HEK293 (cell line): Measurements from ENCODE around the gene TMCC2.

Experiments used
- CTCF ChIA-PET: fragments of 350-600 bp; formaldehyde crosslinking; extraction: SDS; loops from one replicate; lab custom pipeline; 2021; ENCODE audit warnings: antibody characterized with exemption; lab: Yijun Ruan, JAX
- POLR2A ChIA-PET: fragments of 300-600 bp; formaldehyde crosslinking; extraction: SDS; loops from one replicate; lab custom pipeline; 2020; ENCODE audit warnings: antibody characterized with exemption, inconsistent platforms; lab: Yijun Ruan, JAX
- H3K27ac ChIP-seq: fragments of 200-500 bp; sonication (Bioruptor generic); 2 replicates; pipeline ENCODE4 v1.5.1; 2014; ENCODE audit warnings: low read depth, low read length, control low read depth, inconsistent platforms; ENCODE audit errors: extremely low read depth
- H3K36me3 ChIP-seq, 2 experiments: fragments of 200-500 bp in 1 of 2; sonication (Bioruptor generic) in 1 of 2; 1 replicate in 1 of 2; 2 replicates in 1 of 2; pipeline ENCODE4 v1.5.1; 2014 to 2017; ENCODE audit warnings: inconsistent platforms in 2 of 2, low read length in 2 of 2; ENCODE audit not compliant: control insufficient read depth in 2 of 2, insufficient read depth in 1 of 2
- H3K4me1 ChIP-seq: fragments of 200-500 bp; sonication (Bioruptor generic); 2 replicates; pipeline ENCODE4 v1.5.1; 2014; ENCODE audit warnings: mild to moderate bottlenecking, low read length, inconsistent platforms; ENCODE audit not compliant: control insufficient read depth, insufficient read depth
- H3K4me3 ChIP-seq: 2 replicates; pipeline ENCODE4 v1.5.1; 2011; ENCODE audit warnings: low read depth, mild to moderate bottlenecking, control low read depth, low read length, moderate library complexity
- H3K9me3 ChIP-seq: fragments of 200-500 bp; sonication (Bioruptor generic); 2 replicates; pipeline ENCODE4 v1.5.1; 2014; ENCODE audit warnings: low read depth, low read length, inconsistent platforms; ENCODE audit not compliant: control insufficient read depth, insufficient read depth
- GLI2 ChIP-seq: fragments of 450-650 bp; formaldehyde crosslinking; IDR thresholded peaks from 2 replicates; pipeline ENCODE4; 2017; ENCODE audit warnings: missing biosample characterization, missing genetic modification characterization, low read depth, borderline replicate concordance
- KLF17 ChIP-seq: fragments of 450-650 bp; formaldehyde crosslinking; IDR thresholded peaks from 2 replicates; pipeline ENCODE4 v1.5.1; 2016; ENCODE audit warnings: missing biosample characterization, missing genetic modification characterization
- KLF7 ChIP-seq: fragments of 450-650 bp; formaldehyde crosslinking; IDR thresholded peaks from 2 replicates; pipeline ENCODE4 v1.5.1; 2016; ENCODE audit warnings: missing biosample characterization, missing genetic modification characterization, borderline replicate concordance
- KLF8 ChIP-seq: fragments of 450-650 bp; formaldehyde crosslinking; IDR thresholded peaks from 2 replicates; pipeline ENCODE4 v1.5.1; 2016; ENCODE audit warnings: missing biosample characterization, missing genetic modification characterization
- PRDM1 ChIP-seq: fragments of 450-650 bp; formaldehyde crosslinking; IDR thresholded peaks from 2 replicates; pipeline ENCODE4; 2016; ENCODE audit warnings: missing biosample characterization, missing genetic modification characterization
- SETDB1 ChIP-seq: IDR thresholded peaks from one replicate; pipeline ENCODE4 v1.6.1; 2017; ENCODE audit warnings: mild to moderate bottlenecking, low read length, moderate library complexity, mixed read lengths; ENCODE audit not compliant: insufficient read length
- SP3 ChIP-seq: fragments of 450-650 bp; formaldehyde crosslinking; IDR thresholded peaks from 2 replicates; pipeline ENCODE4 v1.5.1; 2016; ENCODE audit warnings: missing biosample characterization, missing genetic modification characterization
- TRIM28 ChIP-seq: IDR thresholded peaks from 2 replicates; pipeline ENCODE4 v1.6.1; 2011; ENCODE audit warnings: low read length, control low read depth, borderline replicate concordance
- TSHZ1 ChIP-seq: fragments of 450-650 bp; formaldehyde crosslinking; IDR thresholded peaks from 2 replicates; pipeline ENCODE4 v1.5.1; 2016; ENCODE audit warnings: missing biosample characterization, missing genetic modification characterization, borderline replicate concordance
- YY2 ChIP-seq: fragments of 450-650 bp; formaldehyde crosslinking; IDR thresholded peaks from 2 replicates; pipeline ENCODE4 v1.5.1; 2016; ENCODE audit warnings: missing biosample characterization, missing genetic modification characterization
- ZBTB26 ChIP-seq: fragments of 450-650 bp; formaldehyde crosslinking; optimal IDR thresholded peaks from 2 replicates; pipeline ENCODE3; 2016; ENCODE audit warnings: missing biosample characterization, mild to moderate bottlenecking, missing genetic modification characterization
- ZBTB49 ChIP-seq: fragments of 450-650 bp; formaldehyde crosslinking; IDR thresholded peaks from 2 replicates; pipeline ENCODE4 v1.5.1; 2016; ENCODE audit warnings: missing biosample characterization, missing genetic modification characterization, low read depth
- ZFP37 ChIP-seq: fragments of 450-650 bp; formaldehyde crosslinking; IDR thresholded peaks from 2 replicates; pipeline ENCODE4 v1.5.1; 2016; ENCODE audit warnings: missing biosample characterization, missing genetic modification characterization
- ZFP69B ChIP-seq: fragments of 450-650 bp; formaldehyde crosslinking; IDR thresholded peaks from 2 replicates; pipeline ENCODE4 v1.5.1; 2016; ENCODE audit warnings: missing biosample characterization, missing genetic modification characterization
- ZNF10 ChIP-seq: fragments of 450-650 bp; formaldehyde crosslinking; IDR thresholded peaks from 2 replicates; pipeline ENCODE4 v1.5.1; 2017; ENCODE audit warnings: missing biosample characterization, missing genetic modification characterization
- ZNF169 ChIP-seq: fragments of 450-650 bp; formaldehyde crosslinking; IDR thresholded peaks from 2 replicates; pipeline ENCODE4 v1.5.1; 2016; ENCODE audit warnings: missing biosample characterization, missing genetic modification characterization
- ZNF24 ChIP-seq: fragments of 450-650 bp; formaldehyde crosslinking; IDR thresholded peaks from 2 replicates; pipeline ENCODE4 v1.5.1; 2016; ENCODE audit warnings: missing biosample characterization, missing genetic modification characterization
- ZNF274 ChIP-seq, 2 experiments: fragments of 200-500 bp in 1 of 2; fragments of 450-650 bp in 1 of 2; sonication (Bioruptor generic) in 1 of 2; formaldehyde crosslinking in 1 of 2; IDR thresholded peaks; 2 replicates each; pipeline versions ENCODE4 v1.5.1 to v1.6.1; 2014 to 2016; ENCODE audit warnings: borderline replicate concordance in 1 of 2, inconsistent platforms in 1 of 2, low read length in 1 of 2, missing biosample characterization in 1 of 2, missing genetic modification characterization in 1 of 2
- ZNF560 ChIP-seq: fragments of 450-650 bp; formaldehyde crosslinking; IDR thresholded peaks from 2 replicates; pipeline ENCODE4 v1.5.1; 2017; ENCODE audit warnings: missing biosample characterization, missing genetic modification characterization, borderline replicate concordance
- ZNF585B ChIP-seq: fragments of 450-650 bp; formaldehyde crosslinking; IDR thresholded peaks from 2 replicates; pipeline ENCODE4 v1.5.1; 2016; ENCODE audit warnings: missing biosample characterization, missing genetic modification characterization
- ZNF621 ChIP-seq: fragments of 450-650 bp; formaldehyde crosslinking; IDR thresholded peaks from 2 replicates; pipeline ENCODE4 v1.5.1; 2017; ENCODE audit warnings: missing biosample characterization, missing genetic modification characterization
- ZNF629 ChIP-seq: fragments of 450-650 bp; formaldehyde crosslinking; IDR thresholded peaks from 2 replicates; pipeline ENCODE4 v1.5.1; 2017; ENCODE audit warnings: missing biosample characterization, missing genetic modification characterization
- ZNF768 ChIP-seq: fragments of 450-650 bp; formaldehyde crosslinking; IDR thresholded peaks from 2 replicates; pipeline ENCODE4 v1.5.1; 2018; ENCODE audit warnings: missing biosample characterization, mild to moderate bottlenecking, missing genetic modification characterization

TMCC2 gene

GRCh38 chr1:205293350-205294074, 65.8 kb downstream of the TMCC2 start:
- CTCF ChIA-PET: interaction anchor here (0.9 to 2.4 kb wide), 6 partner anchors 9 to 230 kb away, joined by 3 to 9 read pairs (median 5); no protein-coding TSS in a partner anchor
- peak overlapping the region; percentile 4; the same call in 1 of the 2 replicates for H3K27ac ChIP-seq
- TF ChIP-seq ZBTB26 (tag by site-specific recombination) (no peak), ZBTB49 (tag by site-specific recombination) (no peak), KLF8 (tag by site-specific recombination) (no peak), ZNF10 (no peak), SP3 (tag by site-specific recombination) (no peak), YY2 (no peak), ZNF585B (tag by site-specific recombination) (no peak), ZNF629 (tag by site-specific recombination) (no peak), KLF17 (tag by site-specific recombination) (no peak), TRIM28 (no peak)
- TF ChIP-seq, all 188 proteins: peak for 0
- Histone ChIP-seq H3K36me3 (no peaks in the 10 kb centered on the region), H3K4me3 (no peak overlapping the region), H3K9me3 (no peaks in the 10 kb centered on the region), H3K4me1 (peaks cover 5% of the 10 kb centered on the region)
- POLR2A ChIA-PET: interaction anchor here (1.0 to 4.2 kb wide), 7 partner anchors 8 to 32 kb away, joined by 3 to 23 read pairs (median 5); partner anchors contain the start of gene NUAK2

GRCh38 chr1:205294175-205294917, 66.6 kb downstream of the TMCC2 start:
- H3K27ac ChIP-seq: peak overlapping the region; percentile 7; the same call in 1 of the 2 replicates
- CTCF ChIA-PET: interaction anchor here (0.5 to 2.4 kb wide), 9 partner anchors 10 to 229 kb away, joined by 3 to 9 read pairs (median 6); no protein-coding TSS in a partner anchor
- POLR2A ChIA-PET: interaction anchor here (1.0 to 4.2 kb wide), 7 partner anchors 9 to 31 kb away, joined by 3 to 23 read pairs (median 5); partner anchors contain the start of gene NUAK2
- H3K4me3 ChIP-seq: no peak overlapping the region
- no peaks in the 10 kb centered on the region for H3K9me3 ChIP-seq
- peaks cover 5% of the 10 kb centered on the region for H3K4me1 ChIP-seq
- H3K36me3 ChIP-seq: no peaks in the 10 kb centered on the region
- TF ChIP-seq ZNF169 (tag by site-specific recombination) (no peak), GLI2 (no peak), SETDB1 (no peak), ZNF768 (no peak), ZNF274 (IDR thresholded peaks at IDR 0.05; ENCODE audit: low read length) (no peak), ZNF274 (tag by site-specific recombination; IDR thresholded peaks at IDR 0.05; ENCODE audit: borderline replicate concordance) (no peak), ZNF621 (tag by site-specific recombination) (no peak), TSHZ1 (tag by site-specific recombination) (0 out of 2 replicates have a peak, but pooled peaks have one; percentile 42), ZFP69B (tag by site-specific recombination) (peak; percentile 22; the same call in 1 of the 2 replicates), PRDM1 (tag by site-specific recombination) (peak; percentile 91), ZFP37 (tag by site-specific recombination) (no peak; the same call in 1 of the 2 replicates), KLF7 (tag by site-specific recombination) (no peak), ZBTB26 (tag by site-specific recombination) (no peak), ZNF560 (tag by site-specific recombination) (no peak), ZNF24 (no peak)
